Anterior cingulate cortex (tissue), 58 donors: ENCODE data around the gene OTUD5.
A peak's percentile ranks its signal among the peaks of the same experiment; 100 is the strongest.
"Not testable (repeated sequence)": the region's sequence is repeated elsewhere in the genome, so short reads cannot be mapped to it uniquely, and the experiment has no call there.

Experiments
- DNase-seq, 58 donors: peaks; one replicate each; lab custom pipeline; 2025; lab: John Stamatoyannopoulos, UW

The OTUD5 gene

GRCh38 chrX:48957477-48957826 lies at the start of gene OTUD5:
TSS of gene OTUD5 (minus strand) at chrX:48957607. CDS start at chrX:48957570, 37 bp downstream.
- DNase-seq, result peak in 52 of 58 donors; percentile 19 to 82 (median 61)

- no peak for DNase-seq
Measured at GRCh38 chrX:49003696-49004095, 46.3 kb upstream of the OTUD5 start.

GRCh38 chrX:49002091-49002935 lies 44.9 kb upstream of the OTUD5 start, which contains the start of gene GRIPAP1:
TSS of gene GRIPAP1 (minus strand) at chrX:49002264. CDS start at chrX:49002229, 35 bp downstream.
- DNase-seq, result peak in 57 of 58 donors; percentile 2 to 81 (median 54)

- DNase-seq, result peak in 16 of 58 donors; percentile 0 to 43 (median 12)
Measured at GRCh38 chrX:49001521-49002090, 44.2 kb upstream of the OTUD5 start.

- no peak for DNase-seq
Measured at GRCh38 chrX:49000636-49001035, 43.2 kb upstream of the OTUD5 start.

GRCh38 chrX:48999030-48999429 lies 41.6 kb upstream of the OTUD5 start:
- peak in 1 of 58 donors; percentile 3 for DNase-seq

- no peak for DNase-seq
Measured at GRCh38 chrX:48998391-48998790, 41.0 kb upstream of the OTUD5 start.

GRCh38 chrX:48997865-48998264 lies 40.5 kb upstream of the OTUD5 start:
- DNase-seq, result no peak

- DNase-seq, result no peak
Measured at GRCh38 chrX:48997455-48997854, 40.0 kb upstream of the OTUD5 start.

GRCh38 chrX:48996969-48997368 lies 39.6 kb upstream of the OTUD5 start:
- no peak for DNase-seq

GRCh38 chrX:48992341-48992740 lies 34.9 kb upstream of the OTUD5 start:
- no peak for DNase-seq

GRCh38 chrX:48989483-48989882 lies 32.1 kb upstream of the OTUD5 start:
- no peak for DNase-seq

- DNase-seq, result no peak
Measured at GRCh38 chrX:48983896-48984295, 26.5 kb upstream of the OTUD5 start.

GRCh38 chrX:48983081-48983480 lies 25.7 kb upstream of the OTUD5 start:
- DNase-seq, result peak in 1 of 58 donors; percentile 2

- no peak for DNase-seq
Measured at GRCh38 chrX:48981178-48981577, 23.8 kb upstream of the OTUD5 start.

- not testable (repeated sequence) for DNase-seq
Measured at GRCh38 chrX:48980341-48980740, 22.9 kb upstream of the OTUD5 start.

GRCh38 chrX:48978226-48978625 lies 20.8 kb upstream of the OTUD5 start:
- no peak for DNase-seq

GRCh38 chrX:48976086-48976485 lies 18.7 kb upstream of the OTUD5 start:
- DNase-seq, result no peak

GRCh38 chrX:48975541-48975940 lies 18.1 kb upstream of the OTUD5 start:
- DNase-seq, result no peak

- DNase-seq, result no peak
Measured at GRCh38 chrX:48975041-48975440, 17.6 kb upstream of the OTUD5 start.

- DNase-seq, result no peak
Measured at GRCh38 chrX:48974574-48974973, 17.2 kb upstream of the OTUD5 start.

GRCh38 chrX:48974033-48974432 lies 16.6 kb upstream of the OTUD5 start:
- no peak for DNase-seq
